GM23248 (cell line): ENCODE measurements around the gene GMEB2.

Experiments
- EZH2 ChIP-seq: fragments of 200-600 bp; sonication (generic); IDR thresholded peaks from 2 replicates; pipeline ENCODE4 v1.6.1; 2018; ENCODE audit warnings: antibody characterized with exemption, mild to moderate bottlenecking; ENCODE audit not compliant: insufficient read depth, poor library complexity, severe bottlenecking
- EZH2phosphoT487 ChIP-seq: fragments of 200-600 bp; sonication (generic); IDR thresholded peaks from 2 replicates; pipeline ENCODE4 v1.6.1; 2018; ENCODE audit warnings: antibody characterized with exemption, moderate library complexity, mild to moderate bottlenecking, low read depth; ENCODE audit not compliant: insufficient read depth

DNA sequence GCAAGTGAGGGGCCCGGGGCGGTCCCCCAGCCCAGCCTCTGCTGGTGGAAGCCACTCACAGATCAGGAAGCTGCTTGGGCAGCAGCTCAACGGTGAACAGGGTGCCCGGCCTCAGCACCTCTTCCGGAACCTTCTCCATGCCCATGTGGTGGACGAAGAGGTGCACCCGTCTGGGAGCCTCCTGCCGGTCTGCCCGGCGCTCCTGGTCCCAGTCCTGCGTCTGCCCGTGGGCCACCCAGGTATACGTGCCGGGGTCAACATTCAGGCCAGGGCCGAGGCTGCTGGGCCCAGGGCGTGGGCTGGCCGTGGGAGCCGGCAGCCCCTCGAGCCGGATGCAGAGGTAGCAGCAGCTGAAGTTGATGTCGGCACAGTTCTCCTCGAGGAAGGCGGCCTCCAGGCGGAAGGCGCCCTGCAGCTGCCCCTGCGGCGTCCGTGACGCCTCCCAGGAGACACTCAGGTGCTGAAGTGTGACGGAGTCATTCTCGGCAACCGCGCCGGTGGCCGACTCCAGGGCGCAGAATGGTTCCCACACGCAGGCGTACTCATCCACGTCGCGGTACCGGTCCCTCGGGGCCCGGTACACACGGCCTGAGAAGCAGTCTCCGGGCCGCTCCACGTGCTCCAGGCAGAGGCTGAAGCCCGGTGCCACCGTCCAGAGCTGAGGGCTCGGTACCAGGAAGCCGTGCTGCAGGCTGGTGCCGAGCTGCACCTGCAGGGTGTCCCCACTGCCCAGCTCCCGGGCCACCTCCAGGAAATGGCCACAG lies 64.3 kb downstream of the GMEB2 start:
- no peak for TF ChIP-seq EZH2
- TF ChIP-seq EZH2phosphoT487: no peak
